Choroid plexus epithelial cell (primary cell): Measurements from ENCODE around the gene SUV39H2.

Source experiments
- DNase-seq: peaks from one replicate; pipeline ENCODE4 v3.0.0-alpha.2; 2010; ENCODE audit warnings: low read depth
- H3K4me3 ChIP-seq: 2 replicates; pipeline ENCODE4 v1.5.1; 2011; ENCODE audit warnings: low read depth, mild to moderate bottlenecking, control low read depth, low read length, moderate library complexity
- TF ChIP-seq, protein P1 (sequence below): conservative IDR thresholded peaks from 2 replicates; pipeline ENCODE4 v1.5.1; 2011; ENCODE audit warnings: low read depth, mild to moderate bottlenecking, control low read depth, inconsistent platforms, low read length, moderate library complexity

The SUV39H2 gene

DNA sequence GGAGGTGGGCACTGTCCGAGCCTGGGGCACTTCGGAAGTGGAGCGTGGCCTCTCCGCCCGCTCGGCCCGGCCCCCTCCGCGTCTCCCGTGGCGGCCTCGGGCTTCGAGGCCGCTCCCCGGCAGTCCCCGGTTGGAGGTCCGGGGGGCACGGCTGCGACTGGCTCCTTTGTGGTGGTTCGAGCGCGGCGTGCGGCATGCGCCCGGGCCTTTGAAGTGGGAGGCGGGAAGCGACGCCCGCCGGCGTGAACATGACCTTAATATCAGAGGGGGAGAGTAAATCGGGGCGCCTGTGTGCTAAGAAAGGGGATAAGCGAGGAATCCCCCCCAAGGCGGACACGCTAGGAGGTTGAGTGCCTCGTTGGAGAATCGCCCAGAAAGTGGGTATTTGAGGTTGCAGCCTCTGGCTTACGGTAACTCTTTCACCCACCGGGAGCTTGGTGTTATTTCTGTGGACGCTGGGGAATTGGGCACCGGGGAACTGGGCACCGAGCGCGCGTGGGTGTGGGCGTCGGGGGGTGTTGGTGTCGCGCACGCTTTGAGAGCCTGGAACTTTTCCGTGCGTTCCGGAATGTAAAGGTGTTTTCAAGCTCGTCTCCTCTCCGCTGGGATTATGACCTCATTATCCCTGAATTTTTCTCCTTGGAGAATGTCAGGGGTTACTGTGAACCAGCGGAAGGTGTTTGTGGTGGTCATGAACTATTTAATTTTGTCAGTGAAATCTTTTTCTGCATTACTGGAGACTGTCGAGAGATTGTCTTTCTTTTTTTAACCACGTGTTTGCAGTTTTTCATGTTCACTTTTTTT lies 660 bp downstream of the SUV39H2 start:
- DNase-seq, result no peak
- H3K4me3 ChIP-seq, result peak overlapping the region; percentile 69
- TF ChIP-seq, protein P1, sequence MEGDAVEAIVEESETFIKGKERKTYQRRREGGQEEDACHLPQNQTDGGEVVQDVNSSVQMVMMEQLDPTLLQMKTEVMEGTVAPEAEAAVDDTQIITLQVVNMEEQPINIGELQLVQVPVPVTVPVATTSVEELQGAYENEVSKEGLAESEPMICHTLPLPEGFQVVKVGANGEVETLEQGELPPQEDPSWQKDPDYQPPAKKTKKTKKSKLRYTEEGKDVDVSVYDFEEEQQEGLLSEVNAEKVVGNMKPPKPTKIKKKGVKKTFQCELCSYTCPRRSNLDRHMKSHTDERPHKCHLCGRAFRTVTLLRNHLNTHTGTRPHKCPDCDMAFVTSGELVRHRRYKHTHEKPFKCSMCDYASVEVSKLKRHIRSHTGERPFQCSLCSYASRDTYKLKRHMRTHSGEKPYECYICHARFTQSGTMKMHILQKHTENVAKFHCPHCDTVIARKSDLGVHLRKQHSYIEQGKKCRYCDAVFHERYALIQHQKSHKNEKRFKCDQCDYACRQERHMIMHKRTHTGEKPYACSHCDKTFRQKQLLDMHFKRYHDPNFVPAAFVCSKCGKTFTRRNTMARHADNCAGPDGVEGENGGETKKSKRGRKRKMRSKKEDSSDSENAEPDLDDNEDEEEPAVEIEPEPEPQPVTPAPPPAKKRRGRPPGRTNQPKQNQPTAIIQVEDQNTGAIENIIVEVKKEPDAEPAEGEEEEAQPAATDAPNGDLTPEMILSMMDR, result no peak

GRCh38 chr10:14879928-14880193 lies 1.2 kb downstream of the SUV39H2 start:
- no peak for DNase-seq
- TF ChIP-seq, protein P1, result no peak

DNA sequence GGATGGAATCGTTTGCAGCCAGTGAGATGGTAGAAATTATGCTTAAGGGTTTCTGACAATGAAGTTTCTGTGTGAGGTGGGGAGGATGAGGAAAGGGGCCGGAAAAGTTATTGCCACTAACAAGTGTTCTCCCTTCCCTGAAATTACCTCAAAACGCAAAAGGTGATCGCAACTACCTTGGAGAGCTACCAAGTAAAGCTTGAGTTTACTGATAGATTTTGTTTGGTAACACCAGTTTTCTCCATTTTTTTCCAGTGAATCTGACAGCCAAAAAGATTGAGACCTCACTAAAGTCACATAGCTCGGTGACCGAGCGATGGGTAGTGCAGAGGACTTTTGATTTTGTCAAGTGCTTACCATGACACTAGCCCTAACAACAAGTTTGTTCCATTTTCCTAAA lies 1.6 kb downstream of the SUV39H2 start:
- peak overlapping the region; percentile 69 for H3K4me3 ChIP-seq
- TF ChIP-seq, protein P1, result no peak
- no peak for DNase-seq

More at GRCh38 chr10:14879928-14880193, 1.2 kb downstream of the SUV39H2 start:
- H3K4me3 ChIP-seq, result peak overlapping the region; percentile 69

DNA sequence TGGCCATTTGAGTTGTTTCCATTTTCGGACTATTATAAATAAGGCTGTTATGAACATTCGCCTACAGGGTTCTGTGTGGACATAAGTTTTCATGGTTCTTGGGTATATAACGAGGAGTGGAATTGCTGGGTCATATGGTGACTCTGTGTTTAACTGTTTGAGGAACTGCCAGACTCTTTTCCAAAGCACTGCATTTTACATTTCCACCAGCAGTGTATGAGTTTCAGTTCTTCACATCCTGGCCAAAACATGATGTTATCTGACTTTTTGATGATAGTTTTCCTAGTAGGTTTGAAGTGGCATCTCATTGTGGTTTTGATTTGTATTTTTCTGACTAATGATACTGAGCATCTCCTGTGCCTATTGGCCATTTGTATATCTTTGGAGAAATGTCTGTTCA lies 5.4 kb downstream of the SUV39H2 start:
- H3K4me3 ChIP-seq, result no peak overlapping the region
- no peak for DNase-seq
- TF ChIP-seq, protein P1, result no peak

DNA sequence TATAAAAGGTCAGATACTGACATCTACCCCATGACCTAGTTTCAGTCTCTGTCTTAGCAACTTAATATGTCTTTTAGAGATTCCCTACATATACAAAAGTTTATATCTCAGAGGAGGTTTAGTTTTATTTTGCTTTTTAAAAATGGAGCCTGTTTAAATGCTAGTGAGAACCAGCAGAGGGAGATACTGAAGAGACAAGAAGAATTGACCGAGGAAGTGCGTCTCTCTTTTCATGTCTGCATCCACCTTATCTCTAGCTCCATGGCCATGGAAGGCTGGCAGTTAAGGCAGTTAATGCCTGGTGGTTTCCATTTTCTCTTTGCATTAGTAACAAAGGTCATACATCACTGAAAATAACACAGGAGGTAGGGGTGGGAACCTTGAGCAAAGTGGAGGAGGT lies 10.7 kb downstream of the SUV39H2 start:
- TF ChIP-seq, protein P1, result peak; percentile 60
- peak; percentile 58 for DNase-seq

DNA sequence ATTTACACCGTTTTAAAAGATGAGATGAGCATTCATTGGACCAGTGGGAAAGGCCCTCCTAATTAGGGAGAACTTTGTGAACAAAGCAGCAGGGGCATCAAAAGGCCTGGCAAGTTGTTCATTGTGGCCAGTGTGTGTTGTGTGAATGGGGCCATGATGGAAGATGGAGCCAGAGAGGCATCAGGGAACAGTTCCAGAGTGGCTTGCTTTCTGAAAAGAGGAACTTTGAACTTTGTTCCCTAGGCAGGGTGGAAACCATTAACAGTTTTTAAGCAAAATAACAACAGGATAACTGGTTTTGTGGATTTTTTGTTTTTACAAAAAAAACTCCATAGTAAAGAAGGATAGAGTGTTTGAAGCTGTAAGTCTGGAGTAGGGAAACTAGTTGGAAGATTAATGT lies 12.5 kb downstream of the SUV39H2 start:
- no peak for DNase-seq
- H3K4me3 ChIP-seq, result no peak overlapping the region
- TF ChIP-seq, protein P1, result no peak

More for the DNA sequence above, 10.7 kb downstream of the SUV39H2 start:
- H3K4me3 ChIP-seq, result no peak overlapping the region

DNA sequence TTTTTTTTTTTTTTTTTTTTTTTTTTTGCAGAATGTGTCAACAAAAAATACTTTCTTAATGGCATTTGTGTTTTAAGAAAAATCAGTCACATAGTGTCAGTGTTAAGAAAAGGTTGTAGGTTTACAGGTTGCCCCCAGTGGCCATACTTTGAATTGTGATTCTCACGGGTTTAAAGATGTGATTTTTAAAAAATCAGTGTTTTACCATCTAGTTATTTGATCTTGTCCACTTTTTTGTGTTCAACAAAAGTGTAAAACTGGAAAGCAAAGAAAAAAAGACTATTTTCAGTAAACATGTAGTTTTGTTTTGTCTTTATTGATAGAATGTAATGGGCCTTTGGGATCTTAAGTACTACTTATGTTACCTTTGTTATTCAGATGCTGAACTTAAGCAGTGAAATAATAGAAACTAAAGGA lies 25.7 kb downstream of the SUV39H2 start:
- TF ChIP-seq, protein P1, result peak; percentile 57
- H3K4me3 ChIP-seq, result no peak overlapping the region
- peak; percentile 61 for DNase-seq
